CD4-positive, CD25-positive, alpha-beta regulatory T cell (primary cell): ENCODE data around the gene PPP2R2B. TPM values are rescaled to one million over a fixed set of nuclear protein-coding genes. Genes with fewer than 3 reads are reported as not detected.

Experiments used
- ATAC-seq, 2 donors: fragments of 150-1000 bp; cut with Tn5 transposase; one replicate each; pipeline ENCODE4 v1.10.0; 2021; ENCODE audit warnings: low read depth in 2 of 2, moderate number of reproducible peaks in 2 of 2, moderate library complexity in 1 of 2
- DNase-seq, 3 donors: peaks; one replicate each; pipeline versions ENCODE4 v3.0.0 to v3.0.0-alpha.2; 2012 to 2022; ENCODE audit warnings: mixed read lengths in 1 of 3
- H3K27ac ChIP-seq: one replicate; pipeline ENCODE4 v1.7.0; 2013; ENCODE audit warnings: mild to moderate bottlenecking, low read length; ENCODE audit not compliant: insufficient read depth, poor library complexity, severe bottlenecking
- H3K27me3 ChIP-seq: one replicate; pipeline ENCODE4 v1.7.0; 2013; ENCODE audit warnings: low read length; ENCODE audit not compliant: control insufficient read depth, insufficient read depth
- H3K36me3 ChIP-seq: one replicate; pipeline ENCODE4 v1.7.0; 2013; ENCODE audit warnings: mild to moderate bottlenecking, low read length, moderate library complexity; ENCODE audit not compliant: control insufficient read depth, insufficient read depth
- H3K4me1 ChIP-seq: 2 replicates; pipeline ENCODE4 v1.7.0; 2013; ENCODE audit warnings: mild to moderate bottlenecking, low read length; ENCODE audit not compliant: insufficient read depth, control insufficient read depth, poor library complexity, severe bottlenecking
- H3K4me3 ChIP-seq: one replicate; pipeline ENCODE4 v1.7.0; 2013; ENCODE audit warnings: low read depth, mild to moderate bottlenecking, low read length, moderate library complexity
- H3K9me3 ChIP-seq, 2 experiments: 1 replicate in 1 of 2; 2 replicates in 1 of 2; pipeline ENCODE4 v1.7.0; 2013; ENCODE audit warnings: low read length in 2 of 2, mild to moderate bottlenecking in 1 of 2, moderate library complexity in 1 of 2; ENCODE audit not compliant: control insufficient read depth in 2 of 2
- H3K27ac Mint-ChIP-seq, 3 donors: one replicate each; pipeline ENCODE4 v1.8.0; 2020 to 2022; ENCODE audit warnings: mild to moderate bottlenecking in 3 of 3, mixed read lengths in 3 of 3, moderate library complexity in 2 of 3
- H3K27me3 Mint-ChIP-seq: one replicate; pipeline ENCODE4 v1.8.0; 2022; ENCODE audit warnings: mild to moderate bottlenecking, mixed read lengths
- H3K36me3 Mint-ChIP-seq: one replicate; pipeline ENCODE4 v1.8.0; 2020; ENCODE audit warnings: mixed read lengths
- H3K4me1 Mint-ChIP-seq, 4 donors: one replicate each; pipeline ENCODE4 v1.8.0; 2020 to 2022; ENCODE audit warnings: mixed read lengths in 4 of 4, mild to moderate bottlenecking in 1 of 4
- H3K4me3 Mint-ChIP-seq, 4 donors: one replicate each; pipeline ENCODE4 v1.8.0; 2020 to 2022; ENCODE audit warnings: mild to moderate bottlenecking in 4 of 4, mixed read lengths in 4 of 4, moderate library complexity in 3 of 4
- H3K9me3 Mint-ChIP-seq, 7 donors: one replicate each; pipeline ENCODE4 v1.8.0; 2020 to 2022; ENCODE audit warnings: mixed read lengths in 7 of 7, mild to moderate bottlenecking in 3 of 7, moderate library complexity in 2 of 7
- polyA plus RNA-seq, 4 donors: library from polyadenylated mRNA; unstranded; fragments of 300-500 nt; fragmentation: Illumina TruSeq; gene quantifications; one replicate each; pipeline ENCODE4 v1.2.3, GENCODE V29; 2021
- total RNA-seq: library from RNA; stranded (reverse); gene quantifications from one replicate; pipeline ENCODE4 v1.2.3, GENCODE V29; 2022

PPP2R2B gene
- total and polyA plus RNA-seq, 5 donors from 2014 or later = 6.1 to 16.7 (median 14.5) TPM

DNA sequence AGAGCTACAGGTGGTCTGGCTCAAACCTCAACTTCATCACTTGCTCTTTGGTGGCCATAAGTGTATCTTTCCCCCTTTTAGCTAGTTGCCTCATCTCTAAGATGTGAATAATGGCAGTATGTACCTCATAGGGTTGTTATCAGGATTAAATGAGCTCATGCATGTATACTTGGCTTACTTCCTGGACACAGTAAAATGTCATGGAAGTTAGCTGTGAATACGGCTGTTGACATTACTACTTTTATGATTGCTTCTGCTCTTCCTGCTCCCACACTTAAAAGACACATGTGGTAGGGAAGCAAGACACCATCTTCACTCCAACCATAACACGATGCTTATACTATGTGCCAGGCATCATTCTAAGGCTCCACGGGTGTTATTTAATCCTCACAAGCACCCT, 248.1 kb downstream of the PPP2R2B start:
- H3K4me1 ChIP-seq = no peaks in the 10 kb centered on the region
- no peak overlapping the region for H3K4me3 Mint-ChIP-seq
- no peak for DNase-seq
- no peaks in the 10 kb centered on the region for H3K4me1 Mint-ChIP-seq
- H3K36me3 Mint-ChIP-seq = no peaks in the 10 kb centered on the region
- peaks cover 0 to 2% (median 0%) of the 10 kb centered on the region in 7 donors for H3K9me3 Mint-ChIP-seq
- H3K27me3 Mint-ChIP-seq = no peaks in the 10 kb centered on the region
- no peaks in the 10 kb centered on the region for H3K9me3 ChIP-seq
- H3K36me3 ChIP-seq = no peaks in the 10 kb centered on the region
- H3K4me3 ChIP-seq = no peak overlapping the region
- no peaks in the 10 kb centered on the region for H3K27me3 ChIP-seq
- H3K27ac ChIP-seq = no peak overlapping the region
- ATAC-seq = no peak
- no peak overlapping the region for H3K27ac Mint-ChIP-seq

- DNase-seq (no peak), ATAC-seq (no peak)
- no peak overlapping the region for H3K4me3 Mint-ChIP-seq
- H3K27me3 Mint-ChIP-seq = no peaks in the 10 kb centered on the region
- no peaks in the 10 kb centered on the region for H3K36me3 Mint-ChIP-seq
- peak overlapping the region in 1 of 3 donors; percentile 5 for H3K27ac Mint-ChIP-seq
- no peak overlapping the region for H3K27ac ChIP-seq
- no peak overlapping the region for H3K4me3 ChIP-seq
- H3K4me1 Mint-ChIP-seq = no peaks in the 10 kb centered on the region
- no peaks in the 10 kb centered on the region for H3K36me3 ChIP-seq
- no peaks in the 10 kb centered on the region for H3K9me3 ChIP-seq
- H3K27me3 ChIP-seq = no peaks in the 10 kb centered on the region
- peaks cover 0 to 2% (median 0%) of the 10 kb centered on the region in 7 donors for H3K9me3 Mint-ChIP-seq
- H3K4me1 ChIP-seq = no peaks in the 10 kb centered on the region
Observed at GRCh38 chr5:146628950-146629349, 249.6 kb downstream of the PPP2R2B start.

DNA sequence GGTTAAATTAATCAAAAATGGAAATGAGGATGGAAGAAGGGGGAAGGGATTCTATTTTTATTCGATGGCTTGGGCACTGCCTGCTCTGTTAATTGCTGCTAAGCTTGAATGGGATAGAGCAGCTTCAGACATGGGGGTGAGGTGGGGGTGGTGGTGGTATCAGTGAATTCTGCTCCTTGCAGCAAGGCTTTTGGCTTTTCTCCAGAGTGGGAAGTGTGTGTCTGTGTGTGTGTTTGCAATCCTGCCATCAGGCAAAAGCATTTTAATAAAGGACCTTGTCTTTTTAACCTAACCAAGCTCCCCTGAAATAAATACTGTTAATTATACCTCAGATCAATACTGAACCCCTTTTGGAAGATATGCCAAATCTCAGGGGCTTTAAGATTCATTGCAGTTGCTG, 251.6 kb downstream of the PPP2R2B start:
- ATAC-seq (no peak), DNase-seq (no peak)
- Histone ChIP-seq H3K27ac (no peak overlapping the region), H3K4me1 (no peaks in the 10 kb centered on the region), H3K4me3 (no peak overlapping the region), H3K9me3 (no peaks in the 10 kb centered on the region), H3K27me3 (no peaks in the 10 kb centered on the region), H3K36me3 (no peaks in the 10 kb centered on the region)
- no peaks in the 10 kb centered on the region for H3K27me3 Mint-ChIP-seq
- H3K9me3 Mint-ChIP-seq = peaks cover 0 to 2% (median 0%) of the 10 kb centered on the region in 7 donors
- H3K36me3 Mint-ChIP-seq = no peaks in the 10 kb centered on the region
- no peak overlapping the region for H3K4me3 Mint-ChIP-seq
- no peaks in the 10 kb centered on the region for H3K4me1 Mint-ChIP-seq
- H3K27ac Mint-ChIP-seq = no peak overlapping the region

DNA sequence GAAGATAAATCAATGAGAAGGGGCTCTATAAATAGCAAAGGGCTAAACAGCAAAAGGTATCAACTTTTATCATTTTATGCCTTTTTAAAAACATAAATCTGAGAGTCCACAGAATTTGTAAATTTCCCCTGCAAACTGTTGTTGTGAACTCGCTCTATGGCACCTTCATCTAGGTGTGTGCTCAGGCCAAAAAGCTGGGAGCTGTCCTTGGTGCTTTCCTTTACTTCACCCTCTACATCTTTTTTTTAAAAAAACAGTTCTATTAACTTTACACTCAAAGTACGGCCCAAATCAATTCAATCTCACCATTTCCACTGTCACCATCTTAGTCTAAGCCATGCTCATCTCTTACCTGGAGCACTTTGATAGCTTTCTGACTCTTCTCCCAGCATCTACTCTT, 254.4 kb downstream of the PPP2R2B start:
- no peak overlapping the region for H3K27ac ChIP-seq
- H3K36me3 ChIP-seq = no peaks in the 10 kb centered on the region
- no peaks in the 10 kb centered on the region for H3K4me1 Mint-ChIP-seq
- H3K27me3 ChIP-seq = no peaks in the 10 kb centered on the region
- no peak overlapping the region for H3K27ac Mint-ChIP-seq
- H3K4me1 ChIP-seq = no peaks in the 10 kb centered on the region
- no peak overlapping the region for H3K4me3 ChIP-seq
- no peak overlapping the region for H3K4me3 Mint-ChIP-seq
- H3K36me3 Mint-ChIP-seq = no peaks in the 10 kb centered on the region
- H3K9me3 Mint-ChIP-seq = no peaks in the 10 kb centered on the region
- no peak for ATAC-seq
- H3K27me3 Mint-ChIP-seq = no peaks in the 10 kb centered on the region
- H3K9me3 ChIP-seq = no peaks in the 10 kb centered on the region
- DNase-seq = no peak

- DNase-seq (no peak), ATAC-seq (no peak)
- Histone ChIP-seq H3K9me3 (no peaks in the 10 kb centered on the region), H3K36me3 (no peaks in the 10 kb centered on the region), H3K27me3 (no peaks in the 10 kb centered on the region), H3K27ac (no peak overlapping the region), H3K4me1 (no peaks in the 10 kb centered on the region), H3K4me3 (no peak overlapping the region)
- Mint-ChIP-seq H3K4me1 (no peaks in the 10 kb centered on the region), H3K36me3 (no peaks in the 10 kb centered on the region), H3K4me3 (no peak overlapping the region), H3K9me3 (no peaks in the 10 kb centered on the region), H3K27ac (no peak overlapping the region), H3K27me3 (no peaks in the 10 kb centered on the region)
Observed at GRCh38 chr5:146623666-146624065, 254.9 kb downstream of the PPP2R2B start.

DNA sequence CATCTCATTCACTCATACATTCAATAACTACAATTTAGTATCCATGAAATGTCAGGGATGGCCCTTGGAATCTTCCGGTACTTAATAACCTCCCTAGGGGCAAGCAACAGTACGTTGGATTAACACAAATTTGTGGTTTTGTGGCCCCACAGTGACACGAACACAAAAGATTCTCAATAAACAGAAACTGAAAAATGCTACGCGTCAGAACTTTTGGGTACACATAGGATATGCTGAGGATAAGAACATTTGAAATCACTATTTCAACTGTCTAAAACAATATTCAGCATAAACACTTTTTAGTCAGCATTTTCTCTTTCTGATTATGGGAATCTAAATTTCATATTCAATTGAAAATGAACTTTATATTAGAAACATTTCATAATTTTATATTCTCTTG, 255.5 kb downstream of the PPP2R2B start:
- Histone ChIP-seq H3K27me3 (no peaks in the 10 kb centered on the region), H3K9me3 (no peaks in the 10 kb centered on the region), H3K4me1 (no peaks in the 10 kb centered on the region), H3K36me3 (no peaks in the 10 kb centered on the region), H3K4me3 (no peak overlapping the region), H3K27ac (no peak overlapping the region)
- ATAC-seq (no peak), DNase-seq (no peak)
- no peaks in the 10 kb centered on the region for H3K9me3 Mint-ChIP-seq
- H3K27me3 Mint-ChIP-seq = no peaks in the 10 kb centered on the region
- no peaks in the 10 kb centered on the region for H3K36me3 Mint-ChIP-seq
- no peak overlapping the region for H3K27ac Mint-ChIP-seq
- no peak overlapping the region for H3K4me3 Mint-ChIP-seq
- H3K4me1 Mint-ChIP-seq = no peaks in the 10 kb centered on the region

- Mint-ChIP-seq H3K4me3 (no peak overlapping the region), H3K36me3 (no peaks in the 10 kb centered on the region), H3K27ac (no peak overlapping the region), H3K9me3 (no peaks in the 10 kb centered on the region), H3K4me1 (no peaks in the 10 kb centered on the region), H3K27me3 (no peaks in the 10 kb centered on the region)
- H3K27ac ChIP-seq = no peak overlapping the region
- H3K9me3 ChIP-seq = no peaks in the 10 kb centered on the region
- no peaks in the 10 kb centered on the region for H3K36me3 ChIP-seq
- no peak for ATAC-seq
- DNase-seq = no peak
- H3K27me3 ChIP-seq = no peaks in the 10 kb centered on the region
- no peaks in the 10 kb centered on the region for H3K4me1 ChIP-seq
- H3K4me3 ChIP-seq = no peak overlapping the region
Observed at GRCh38 chr5:146622391-146622790, 256.2 kb downstream of the PPP2R2B start.

DNA sequence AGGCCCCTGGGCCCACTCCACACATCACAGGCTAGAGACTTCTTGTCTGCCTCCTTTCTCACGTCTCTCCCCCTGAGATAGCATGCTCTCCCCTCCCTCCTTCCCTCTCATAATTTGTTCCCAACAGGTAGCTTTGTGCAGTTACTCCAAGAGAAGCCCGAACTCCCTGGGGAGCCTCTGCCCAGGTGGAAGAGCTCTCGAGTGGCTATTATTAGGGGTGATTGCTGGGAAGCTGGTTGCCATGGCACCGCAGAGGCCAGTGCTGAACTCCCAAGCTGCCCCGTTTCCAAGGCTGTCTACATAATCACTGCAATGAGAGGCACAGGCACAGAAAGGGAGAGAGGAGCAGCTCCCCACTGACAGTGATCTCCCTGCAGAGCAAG, 257.9 kb downstream of the PPP2R2B start:
- ATAC-seq = no peak
- no peaks in the 10 kb centered on the region for H3K27me3 Mint-ChIP-seq

More for the DNA sequence above, 257.9 kb downstream of the PPP2R2B start:
- no peaks in the 10 kb centered on the region for H3K4me1 ChIP-seq
- DNase-seq = no peak
- H3K36me3 Mint-ChIP-seq = no peaks in the 10 kb centered on the region
- no peak overlapping the region for H3K27ac Mint-ChIP-seq
- H3K36me3 ChIP-seq = no peaks in the 10 kb centered on the region
- H3K4me3 ChIP-seq = no peak overlapping the region
- no peaks in the 10 kb centered on the region for H3K9me3 ChIP-seq
- peaks cover 0 to 11% (median 3%) of the 10 kb centered on the region in 7 donors for H3K9me3 Mint-ChIP-seq
- no peak overlapping the region for H3K4me3 Mint-ChIP-seq
- H3K4me1 Mint-ChIP-seq = no peaks in the 10 kb centered on the region
- no peaks in the 10 kb centered on the region for H3K27me3 ChIP-seq
- no peak overlapping the region for H3K27ac ChIP-seq
